ENCODE data around the gene CREBBP. TPM values are rescaled to one million over a fixed set of nuclear protein-coding genes. Genes with fewer than 3 reads are reported as not detected.

CREBBP gene
- total RNA-seq, 3 donors from 2014 or later: 57.9 to 107 (median 81.6) TPM

DNA sequence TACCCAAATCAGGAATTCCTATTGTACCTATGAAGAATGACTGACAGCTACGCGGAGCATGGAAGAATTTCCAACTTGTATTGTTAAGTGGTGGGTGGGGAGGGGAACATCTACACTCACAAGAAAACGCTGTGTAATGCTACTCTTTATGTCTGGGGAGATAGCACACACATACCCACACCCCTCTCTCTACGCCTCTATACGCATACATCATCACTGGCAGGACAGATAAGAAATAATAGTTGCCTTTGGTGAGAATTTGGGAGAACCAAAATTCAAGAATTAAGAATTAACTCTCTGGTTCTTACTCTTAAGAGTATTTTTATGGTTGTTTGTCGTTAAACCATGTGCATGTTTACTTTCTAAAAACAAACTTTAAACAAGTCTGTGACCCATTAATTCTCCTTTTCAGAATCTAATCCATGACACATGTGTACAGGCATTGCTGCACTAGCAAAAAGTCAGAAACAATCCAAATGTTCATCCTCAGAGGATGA is 33.9 kb downstream of the CREBBP start:
- ATAC-seq (no peak), DNase-seq (no peak)
- H3K9me3 ChIP-seq: no peaks in the 10 kb centered on the region
- H3K4me1 ChIP-seq (ENCODE audit: low read depth): no peaks in the 10 kb centered on the region
- H3K4me3 ChIP-seq: no peak overlapping the region
- intact Hi-C loops (cut with DNase I, micrococcal nuclease): no loop called here
- H3K36me3 ChIP-seq (ENCODE audit: low read depth): no peaks in the 10 kb centered on the region
- TF ChIP-seq, protein P1, sequence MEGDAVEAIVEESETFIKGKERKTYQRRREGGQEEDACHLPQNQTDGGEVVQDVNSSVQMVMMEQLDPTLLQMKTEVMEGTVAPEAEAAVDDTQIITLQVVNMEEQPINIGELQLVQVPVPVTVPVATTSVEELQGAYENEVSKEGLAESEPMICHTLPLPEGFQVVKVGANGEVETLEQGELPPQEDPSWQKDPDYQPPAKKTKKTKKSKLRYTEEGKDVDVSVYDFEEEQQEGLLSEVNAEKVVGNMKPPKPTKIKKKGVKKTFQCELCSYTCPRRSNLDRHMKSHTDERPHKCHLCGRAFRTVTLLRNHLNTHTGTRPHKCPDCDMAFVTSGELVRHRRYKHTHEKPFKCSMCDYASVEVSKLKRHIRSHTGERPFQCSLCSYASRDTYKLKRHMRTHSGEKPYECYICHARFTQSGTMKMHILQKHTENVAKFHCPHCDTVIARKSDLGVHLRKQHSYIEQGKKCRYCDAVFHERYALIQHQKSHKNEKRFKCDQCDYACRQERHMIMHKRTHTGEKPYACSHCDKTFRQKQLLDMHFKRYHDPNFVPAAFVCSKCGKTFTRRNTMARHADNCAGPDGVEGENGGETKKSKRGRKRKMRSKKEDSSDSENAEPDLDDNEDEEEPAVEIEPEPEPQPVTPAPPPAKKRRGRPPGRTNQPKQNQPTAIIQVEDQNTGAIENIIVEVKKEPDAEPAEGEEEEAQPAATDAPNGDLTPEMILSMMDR (IDR thresholded peaks at IDR 0.05): no peak

DNA sequence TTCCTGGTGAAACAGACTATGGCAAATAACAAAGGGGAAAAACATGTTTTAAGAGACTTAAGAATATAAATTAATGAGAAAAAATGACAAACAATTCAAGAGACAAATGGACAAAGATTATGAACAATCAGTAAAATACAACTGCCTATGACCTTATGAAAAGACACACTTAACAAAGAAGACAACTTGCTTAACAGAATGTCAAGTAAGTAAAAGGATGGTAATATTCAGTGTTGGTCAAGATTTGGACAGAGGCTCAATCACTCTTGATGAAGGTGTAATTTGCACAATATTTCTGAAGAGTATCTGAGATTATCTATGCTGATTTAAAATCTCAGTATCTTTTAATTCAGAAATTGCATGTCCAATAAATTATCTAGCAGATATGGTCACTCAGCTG is 34.4 kb downstream of the CREBBP start:
- no peak for ATAC-seq
- Histone ChIP-seq H3K9me3 (no peaks in the 10 kb centered on the region), H3K4me3 (no peak overlapping the region), H3K4me1 (ENCODE audit: low read depth) (no peaks in the 10 kb centered on the region), H3K36me3 (ENCODE audit: low read depth) (no peaks in the 10 kb centered on the region)
- TF ChIP-seq, protein P1 (IDR thresholded peaks at IDR 0.05): no peak
- intact Hi-C loops (cut with DNase I, micrococcal nuclease): no loop called here
- DNase-seq: no peak

DNA sequence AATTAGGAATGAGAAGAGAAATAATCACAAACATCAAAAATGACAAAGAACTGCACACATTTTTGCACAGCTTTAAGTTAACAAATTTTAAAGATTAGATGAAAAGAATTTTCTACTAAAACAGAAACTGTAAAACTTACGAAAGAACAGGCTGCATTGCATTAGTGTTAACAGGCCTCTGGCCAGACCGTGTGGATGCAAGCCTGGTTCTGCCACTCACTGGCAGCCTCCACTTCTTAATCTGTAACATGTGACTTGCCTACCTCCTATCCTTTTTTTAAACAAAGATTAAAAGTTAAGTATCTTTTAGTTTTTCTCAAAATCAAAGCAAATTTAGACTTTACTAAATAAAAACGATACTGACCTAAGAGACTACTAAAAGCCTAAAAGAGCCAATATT is 37.5 kb downstream of the CREBBP start:
- TF ChIP-seq, protein P1 (IDR thresholded peaks at IDR 0.05): no peak
- no peaks in the 10 kb centered on the region for H3K4me1 ChIP-seq (ENCODE audit: low read depth)
- no peak for DNase-seq
- no peak overlapping the region for H3K4me3 ChIP-seq
- no peaks in the 10 kb centered on the region for H3K36me3 ChIP-seq (ENCODE audit: low read depth)
- H3K9me3 ChIP-seq: no peaks in the 10 kb centered on the region
- no peak for ATAC-seq
- intact Hi-C loops (cut with DNase I, micrococcal nuclease): no loop called here

DNA sequence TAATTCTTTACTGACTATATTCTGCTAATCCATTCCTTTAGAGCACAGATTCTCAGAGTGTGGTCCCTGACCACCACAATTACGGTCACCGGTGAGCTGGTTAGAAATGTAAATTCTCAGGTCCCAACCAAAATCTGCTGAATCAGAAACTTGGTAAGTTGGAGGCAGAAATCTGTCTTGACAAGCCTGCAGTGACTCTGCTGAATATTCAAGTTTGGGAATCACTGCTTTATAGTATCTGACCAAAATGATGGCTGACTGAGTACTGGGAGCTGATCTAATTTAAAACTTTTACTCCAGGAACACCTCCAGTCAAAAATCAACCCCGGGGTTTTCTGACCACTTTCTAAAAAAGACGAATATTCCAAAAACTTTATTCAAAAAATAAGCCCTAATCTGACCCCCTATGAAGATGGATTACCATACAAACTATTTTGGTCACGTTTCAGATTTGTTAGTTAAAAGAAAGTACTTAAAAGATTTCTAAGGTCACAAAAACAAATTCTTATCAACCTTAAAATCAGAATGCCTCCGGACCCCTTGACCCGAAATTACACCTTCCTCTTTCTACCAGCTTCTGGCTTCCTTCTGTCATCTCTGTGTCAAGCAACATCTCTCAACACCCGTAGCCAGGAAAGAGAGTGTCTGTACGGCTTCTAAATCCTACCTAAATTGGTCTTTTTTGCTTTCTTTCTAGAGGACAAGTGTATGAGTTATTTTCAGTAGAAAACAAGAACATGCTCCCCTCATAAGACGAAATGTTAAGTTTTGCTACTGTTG is 38.6 kb downstream of the CREBBP start:
- intact Hi-C loops (cut with DNase I, micrococcal nuclease): no loop called here
- Histone ChIP-seq H3K36me3 (ENCODE audit: low read depth) (no peaks in the 10 kb centered on the region), H3K4me3 (no peak overlapping the region), H3K4me1 (ENCODE audit: low read depth) (no peaks in the 10 kb centered on the region), H3K9me3 (no peaks in the 10 kb centered on the region)
- TF ChIP-seq, protein P1 (IDR thresholded peaks at IDR 0.05): no peak
- ATAC-seq (no peak), DNase-seq (no peak)

DNA sequence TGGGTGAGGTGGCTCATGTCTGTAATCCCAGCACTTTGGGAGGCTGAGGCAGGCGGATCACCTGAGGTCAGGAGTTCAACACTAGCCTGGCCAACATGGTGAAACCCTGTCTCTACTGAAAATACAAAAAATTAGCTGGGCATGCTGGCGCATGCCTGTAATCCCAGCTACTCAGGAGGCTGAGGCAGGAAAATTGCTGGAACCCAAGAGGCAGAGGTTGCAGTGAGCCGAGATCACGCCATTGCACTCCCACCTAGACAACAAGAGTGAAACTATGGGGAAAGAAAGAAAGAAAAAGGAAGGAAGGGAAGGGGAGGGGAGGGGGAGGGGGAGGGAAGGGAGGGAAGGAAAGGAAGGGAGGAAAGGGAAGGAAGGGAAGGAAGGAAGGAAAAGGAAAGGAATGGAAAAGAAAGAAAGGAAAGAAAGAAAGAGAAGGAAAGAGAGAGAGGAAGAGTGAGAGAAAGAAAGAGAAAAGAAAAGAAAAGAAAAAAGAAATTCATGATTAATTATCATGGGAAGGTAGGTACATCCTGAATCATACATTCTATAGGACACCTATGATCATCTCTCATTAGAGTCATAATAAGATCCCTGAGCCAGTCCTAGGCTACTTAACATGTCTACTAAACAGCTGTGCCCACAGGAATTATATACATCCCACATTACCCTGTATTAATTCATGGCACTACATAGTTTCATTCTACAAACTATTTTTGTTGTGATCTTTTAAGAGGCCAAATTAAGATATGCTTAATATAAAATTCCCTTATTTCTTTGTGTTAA is 40.9 kb downstream of the CREBBP start:
- TF ChIP-seq, protein P1 (IDR thresholded peaks at IDR 0.05): no peak
- Histone ChIP-seq H3K36me3 (ENCODE audit: low read depth) (no peaks in the 10 kb centered on the region), H3K4me3 (no peak overlapping the region), H3K4me1 (ENCODE audit: low read depth) (no peaks in the 10 kb centered on the region), H3K9me3 (no peaks in the 10 kb centered on the region)
- DNase-seq (no peak), ATAC-seq (no peak)
- intact Hi-C loops (cut with DNase I, micrococcal nuclease): no loop called here
